ENCODE results near the gene GADD45A. TPM values are rescaled to one million over a fixed set of nuclear protein-coding genes. Genes with fewer than 3 reads are reported as not detected.

The GADD45A gene
- total RNA-seq, 1 donor from 2014 or later, result 46.5 TPM

DNA sequence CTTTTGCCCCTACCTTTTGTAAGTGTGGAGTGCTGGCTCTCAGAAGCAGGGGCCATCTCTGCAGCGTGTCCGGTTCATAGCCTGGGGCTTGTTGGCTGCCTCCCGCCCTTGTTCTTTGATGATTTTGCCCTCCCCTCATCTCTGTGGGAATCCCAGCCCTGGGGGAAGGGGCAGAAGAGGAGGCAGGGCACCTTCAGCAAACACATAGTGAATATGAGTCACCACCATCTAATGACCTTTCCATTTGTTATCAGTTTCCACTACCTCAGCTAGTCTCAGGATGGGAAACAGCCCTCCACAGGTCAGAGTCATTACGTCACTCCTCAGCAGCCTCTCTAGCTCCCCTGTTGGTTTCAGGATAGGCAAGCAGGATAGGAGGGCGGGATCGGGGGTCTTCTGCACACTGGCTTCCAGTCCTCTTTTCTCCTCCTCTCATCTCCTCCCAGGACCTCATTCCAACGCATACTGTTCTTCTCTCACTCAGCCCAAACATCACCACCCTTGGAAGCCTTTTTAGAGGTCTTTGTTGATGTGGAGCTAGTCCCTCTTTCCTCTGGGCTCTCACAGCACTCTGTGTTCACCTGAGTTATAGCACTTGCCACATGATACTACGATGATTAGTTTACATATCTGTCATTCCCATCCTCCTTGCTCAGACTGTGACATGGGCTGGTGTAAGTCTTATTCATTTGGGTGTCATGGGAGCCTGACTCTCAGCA, 15.8 kb downstream of the GADD45A start:
- peaks cover 7% of the 10 kb centered on the region for H3K27me3 Mint-ChIP-seq (ENCODE audit: unreplicated experiment)
- no peak overlapping the region for H3K4me3 Mint-ChIP-seq (ENCODE audit: unreplicated experiment)
- H3K27ac Mint-ChIP-seq (ENCODE audit: unreplicated experiment), result peak overlapping the region; percentile 55
- TF ChIP-seq CTCF (IDR thresholded peaks at IDR 0.05; ENCODE audit: unreplicated experiment), result no peak
- H3K9me3 Mint-ChIP-seq (ENCODE audit: unreplicated experiment), result no peaks in the 10 kb centered on the region
- H3K36me3 Mint-ChIP-seq (ENCODE audit: low read depth, unreplicated experiment), result no peaks in the 10 kb centered on the region
- peak; percentile 41 for DNase-seq (ENCODE audit: low spot score)
- peaks cover 3% of the 10 kb centered on the region for H3K4me1 Mint-ChIP-seq (ENCODE audit: unreplicated experiment)

GRCh38 chr1:67701876-67702275, 16.9 kb downstream of the GADD45A start:
- DNase-seq (ENCODE audit: low spot score), result no peak
- Mint-ChIP-seq H3K27ac (ENCODE audit: unreplicated experiment) (no peak overlapping the region), H3K4me3 (ENCODE audit: unreplicated experiment) (no peak overlapping the region), H3K36me3 (ENCODE audit: low read depth, unreplicated experiment) (no peaks in the 10 kb centered on the region), H3K9me3 (ENCODE audit: unreplicated experiment) (no peaks in the 10 kb centered on the region), H3K27me3 (ENCODE audit: unreplicated experiment) (peaks cover 7% of the 10 kb centered on the region), H3K4me1 (ENCODE audit: unreplicated experiment) (peaks cover 3% of the 10 kb centered on the region)
- TF ChIP-seq CTCF (IDR thresholded peaks at IDR 0.05; ENCODE audit: unreplicated experiment), result no peak

GRCh38 chr1:67704351-67704750, 19.4 kb downstream of the GADD45A start:
- Mint-ChIP-seq H3K36me3 (ENCODE audit: low read depth, unreplicated experiment) (no peaks in the 10 kb centered on the region), H3K9me3 (ENCODE audit: unreplicated experiment) (no peaks in the 10 kb centered on the region), H3K4me1 (ENCODE audit: unreplicated experiment) (peaks cover 3% of the 10 kb centered on the region), H3K27me3 (ENCODE audit: unreplicated experiment) (peaks cover 5% of the 10 kb centered on the region), H3K27ac (ENCODE audit: unreplicated experiment) (no peak overlapping the region), H3K4me3 (ENCODE audit: unreplicated experiment) (no peak overlapping the region)
- no peak for TF ChIP-seq CTCF (IDR thresholded peaks at IDR 0.05; ENCODE audit: unreplicated experiment)
- no peak for DNase-seq (ENCODE audit: low spot score)

GRCh38 chr1:67705735-67706453, 20.9 kb downstream of the GADD45A start:
- no peak overlapping the region for H3K4me3 Mint-ChIP-seq (ENCODE audit: unreplicated experiment)
- peaks cover 3% of the 10 kb centered on the region for H3K4me1 Mint-ChIP-seq (ENCODE audit: unreplicated experiment)
- no peak for TF ChIP-seq CTCF (IDR thresholded peaks at IDR 0.05; ENCODE audit: unreplicated experiment)
- H3K9me3 Mint-ChIP-seq (ENCODE audit: unreplicated experiment), result no peaks in the 10 kb centered on the region
- DNase-seq (ENCODE audit: low spot score), result no peak
- no peak overlapping the region for H3K27ac Mint-ChIP-seq (ENCODE audit: unreplicated experiment)
- H3K27me3 Mint-ChIP-seq (ENCODE audit: unreplicated experiment), result peaks cover 1% of the 10 kb centered on the region
- H3K36me3 Mint-ChIP-seq (ENCODE audit: low read depth, unreplicated experiment), result no peaks in the 10 kb centered on the region

DNA sequence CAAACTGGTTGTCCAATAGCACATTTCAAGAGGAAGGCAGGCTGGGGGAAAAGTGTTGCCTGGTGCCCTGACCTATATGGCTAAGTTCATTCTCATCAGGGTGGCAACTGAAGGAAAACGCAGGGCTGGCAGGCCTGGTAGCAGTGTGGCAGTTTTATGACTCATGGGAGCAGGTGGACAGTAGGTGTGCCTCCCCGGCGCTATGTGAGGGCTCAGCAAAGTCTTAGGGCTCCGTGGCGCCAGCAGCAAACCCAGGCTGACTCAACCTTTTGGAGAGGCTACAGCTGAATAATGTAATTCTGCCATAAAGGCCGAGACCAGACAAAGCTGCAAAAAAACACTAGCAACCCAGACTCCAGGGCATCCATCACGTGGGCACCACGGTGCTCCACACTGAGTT, 23.6 kb downstream of the GADD45A start:
- Mint-ChIP-seq H3K4me3 (ENCODE audit: unreplicated experiment) (no peak overlapping the region), H3K27me3 (ENCODE audit: unreplicated experiment) (no peaks in the 10 kb centered on the region), H3K9me3 (ENCODE audit: unreplicated experiment) (no peaks in the 10 kb centered on the region), H3K36me3 (ENCODE audit: low read depth, unreplicated experiment) (no peaks in the 10 kb centered on the region), H3K4me1 (ENCODE audit: unreplicated experiment) (peaks cover 12% of the 10 kb centered on the region), H3K27ac (ENCODE audit: unreplicated experiment) (no peak overlapping the region)
- no peak for TF ChIP-seq CTCF (IDR thresholded peaks at IDR 0.05; ENCODE audit: unreplicated experiment)
- DNase-seq (ENCODE audit: low spot score), result no peak
